Right lobe of liver (tissue), 4 donors: Measurements from ENCODE around the gene UGT1A3.

Source experiments
- CTCF ChIP-seq, 4 donors: fragments of 200-600 bp in 3 of 4; fragments of 450-650 bp in 1 of 4; IDR thresholded peaks; one replicate each; pipeline versions ENCODE4 v1.5.1 to v1.8.0; 2016 to 2022; ENCODE audit warnings: antibody characterized with exemption in 4 of 4, mild to moderate bottlenecking in 2 of 4
- POLR2A ChIP-seq: fragments of 450-650 bp; IDR thresholded peaks from one replicate; pipeline ENCODE4 v1.6.1; 2017; ENCODE audit warnings: antibody characterized with exemption, mild to moderate bottlenecking
- donor health status: DM: no; HTN: no; CAD: no.
- donor health status: DM: no; HTN: no; CAD: no.
- donor health status: DM: no; HTN: yes; CAD: no.

- TF ChIP-seq POLR2A = peak; percentile 66
- TF ChIP-seq CTCF (IDR thresholded peaks at IDR 0.05) = no peak
Observed at GRCh38 chr2:233760043-233760442, 31.2 kb downstream of the UGT1A3 start, which contains the start of gene UGT1A1.
